ENCODE results near the gene WSCD2.

WSCD2 gene

GRCh38 chr12:108107293-108107692 is 21.8 kb upstream of the WSCD2 start:
- DNase-seq (ENCODE audit: low read depth in 2 of 2), result no peak

GRCh38 chr12:108109504-108109903 is 19.6 kb upstream of the WSCD2 start:
- DNase-seq (ENCODE audit: low read depth in 2 of 2), result no peak

- DNase-seq (ENCODE audit: low read depth in 2 of 2), result no peak
These were observed 19.1 kb upstream of the WSCD2 start for GRCh38 chr12:108109954-108110353.

- no peak for DNase-seq (ENCODE audit: low read depth in 2 of 2)
These were observed 18.2 kb upstream of the WSCD2 start for GRCh38 chr12:108110844-108111243.

GRCh38 chr12:108112832-108113556 is 16.1 kb upstream of the WSCD2 start:
- no peak for DNase-seq (ENCODE audit: low read depth in 2 of 2)

GRCh38 chr12:108115123-108116121 is 13.7 kb upstream of the WSCD2 start:
- no peak for DNase-seq (ENCODE audit: low read depth in 2 of 2)

- no peak for DNase-seq (ENCODE audit: low read depth in 2 of 2)
These were observed 12.8 kb upstream of the WSCD2 start for GRCh38 chr12:108116254-108116653.

GRCh38 chr12:108116699-108117098 is 12.4 kb upstream of the WSCD2 start:
- no peak for DNase-seq (ENCODE audit: low read depth in 2 of 2)

GRCh38 chr12:108117163-108117849 is 11.8 kb upstream of the WSCD2 start:
- DNase-seq (ENCODE audit: low read depth in 2 of 2), result no peak

GRCh38 chr12:108117902-108118301 is 11.2 kb upstream of the WSCD2 start:
- no peak for DNase-seq (ENCODE audit: low read depth in 2 of 2)

GRCh38 chr12:108119126-108119973 is 9.7 kb upstream of the WSCD2 start:
- DNase-seq (ENCODE audit: low read depth in 2 of 2), result no peak

- no peak for DNase-seq (ENCODE audit: low read depth in 2 of 2)
These were observed 8.9 kb upstream of the WSCD2 start for GRCh38 chr12:108119974-108120862.

- no peak for DNase-seq (ENCODE audit: low read depth in 2 of 2)
These were observed 8.3 kb upstream of the WSCD2 start for GRCh38 chr12:108120863-108121165.

- DNase-seq (ENCODE audit: low read depth in 2 of 2), result no peak
These were observed 7.8 kb upstream of the WSCD2 start for GRCh38 chr12:108121320-108121719.

- DNase-seq (ENCODE audit: low read depth in 2 of 2), result no peak
These were observed 7.2 kb upstream of the WSCD2 start for GRCh38 chr12:108121728-108122471.

- no peak for DNase-seq (ENCODE audit: low read depth in 2 of 2)
These were observed 6.4 kb upstream of the WSCD2 start for GRCh38 chr12:108122644-108123043.

- DNase-seq (ENCODE audit: low read depth in 2 of 2), result no peak
These were observed 5.7 kb upstream of the WSCD2 start for GRCh38 chr12:108123402-108123801.

- no peak for DNase-seq (ENCODE audit: low read depth in 2 of 2)
These were observed 4.0 kb upstream of the WSCD2 start for GRCh38 chr12:108125073-108125472.

- DNase-seq (ENCODE audit: low read depth in 2 of 2), result no peak
These were observed 2.9 kb upstream of the WSCD2 start for GRCh38 chr12:108126212-108126611.

Measured in stimulated activated CD8-positive, alpha-beta memory T cell treated with anti-CD3 and anti-CD28 coated beads, Interleukin-15, amount 100 ng/mL, for 48 hours (primary cell).